ENCODE measurements around the gene RPRD1B. TPM values are rescaled to one million over a fixed set of nuclear protein-coding genes. Genes with fewer than 3 reads are reported as not detected.
A peak's percentile ranks its signal among the peaks of the same experiment; 100 is the strongest.

Gene RPRD1B
- total and polyA plus RNA-seq, 2 of the 13 experiments (the other 11 are each of a cell fraction or from before 2014, with no cell fraction given) = 31.1 to 41.5 TPM

DNA sequence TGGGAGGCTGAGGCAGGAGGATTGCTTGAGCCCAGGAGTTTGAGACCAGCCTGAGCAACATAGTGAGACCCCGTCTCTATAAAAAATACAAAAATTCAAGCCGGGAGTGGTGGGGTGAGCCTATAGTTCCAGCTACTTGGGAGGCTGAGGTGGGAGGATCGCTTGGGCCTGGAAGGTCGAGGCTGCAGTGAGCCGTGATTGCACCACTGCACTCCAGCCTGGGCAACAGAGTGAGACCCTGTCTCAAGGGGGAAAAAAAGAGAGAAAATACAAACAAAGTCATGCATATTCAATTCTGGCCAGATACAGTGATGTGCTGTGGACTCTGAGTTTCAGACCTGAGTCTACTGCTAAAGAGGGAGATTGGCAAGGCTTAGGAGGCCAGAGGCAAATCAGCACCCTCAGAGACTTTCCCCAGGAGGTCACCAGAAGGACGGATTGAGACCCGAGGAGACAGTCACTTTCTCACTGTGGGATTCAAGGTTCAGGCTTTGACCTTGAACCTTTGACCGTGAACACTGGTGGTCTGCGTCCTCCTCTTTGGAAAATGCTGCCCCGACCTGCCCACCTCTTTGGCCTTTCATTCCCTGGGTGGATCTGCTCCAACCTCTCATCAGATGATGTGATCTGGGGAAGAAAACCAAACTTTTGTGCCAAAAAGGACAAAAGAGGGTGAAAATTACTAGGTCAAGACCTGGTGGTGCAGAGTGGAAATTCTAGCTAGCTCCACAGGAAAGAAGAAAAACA is 100.3 kb downstream of the RPRD1B start:
- no peaks in the 10 kb centered on the region for H4K20me1 ChIP-seq (ENCODE audit: insufficient read depth, low read length)
- H3K9ac ChIP-seq (ENCODE audit: insufficient read depth, low read depth, low read length) = peak overlapping the region; percentile 0; the same call in 1 of the 2 replicates
- H3K79me2 ChIP-seq (ENCODE audit: insufficient read depth, low read length) = no peaks in the 10 kb centered on the region
- H2AFZ ChIP-seq (ENCODE audit: low read length) = no peak overlapping the region
- ChIA-PET CTCF (ENCODE audit: low intra/inter-chr PET ratio, low total read pairs) (no interaction called here), POLR2A (interaction anchor here (1.2 to 2.3 kb wide), 3 partner anchors 8 to 10 kb away, joined by 4 to 15 read pairs (median 7); no protein-coding TSS in a partner anchor)
- H3K4me2 ChIP-seq (ENCODE audit: low read depth, low read length) = peak overlapping the region; percentile 54
- H3K27ac ChIP-seq (ENCODE audit: extremely low read length, insufficient read depth, low read length) = peak overlapping the region; percentile 30
- FAIRE-seq (no peak), ATAC-seq (peak; percentile 6; the same call in 1 of the 3 replicates), DNase-seq (ENCODE audit: low spot score) (no peak)
- H3K4me3 ChIP-seq (replicated peaks in 1 of 3; ENCODE audit: insufficient read depth in 1 of 3, low read depth in 2 of 3, low read length in 3 of 3) = no peak overlapping the region
- 68% methylated on average over 10 of the region's 10 CpGs for WGBS (ENCODE audit: low lambda C conversion rate)
- intact Hi-C loops (cut with micrococcal nuclease; ENCODE audit: unreplicated experiment) (no loop called here), in situ Hi-C loops (cut with HindIII; ENCODE audit: extremely low pct_ligation_motif_present, low pct_unique_long_range_greater_than_20kb) (no loop called here)
- H3K9me3 ChIP-seq (ENCODE audit: low read length) = no peaks in the 10 kb centered on the region
- no peaks in the 10 kb centered on the region; a peak in 1 of 5 replicates for H3K36me3 ChIP-seq (replicated peaks in 1 of 2; ENCODE audit: control insufficient read depth in 1 of 2, insufficient read depth in 2 of 2, low read length in 2 of 2)
- no peaks in the 10 kb centered on the region for H3K27me3 ChIP-seq (ENCODE audit: control insufficient read depth in 1 of 2, insufficient read depth in 2 of 2, low read length in 2 of 2)
- no TSS peak for BruUV-seq (replicated peaks)
- H3K4me1 ChIP-seq (ENCODE audit: insufficient read depth, low read length) = peaks cover 56% of the 10 kb centered on the region
- no peak for TF ChIP-seq BRCA1 (CRISPR knock-in tag; IDR thresholded peaks at IDR 0.05)
- TF ChIP-seq, protein P1, sequence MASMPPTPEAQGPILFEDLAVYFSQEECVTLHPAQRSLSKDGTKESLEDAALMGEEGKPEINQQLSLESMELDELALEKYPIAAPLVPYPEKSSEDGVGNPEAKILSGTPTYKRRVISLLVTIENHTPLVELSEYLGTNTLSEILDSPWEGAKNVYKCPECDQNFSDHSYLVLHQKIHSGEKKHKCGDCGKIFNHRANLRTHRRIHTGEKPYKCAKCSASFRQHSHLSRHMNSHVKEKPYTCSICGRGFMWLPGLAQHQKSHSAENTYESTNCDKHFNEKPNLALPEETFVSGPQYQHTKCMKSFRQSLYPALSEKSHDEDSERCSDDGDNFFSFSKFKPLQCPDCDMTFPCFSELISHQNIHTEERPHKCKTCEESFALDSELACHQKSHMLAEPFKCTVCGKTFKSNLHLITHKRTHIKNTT (CRISPR knock-in tag; IDR thresholded peaks at IDR 0.05) = no peak
- no peak for TF ChIP-seq KAT7 (CRISPR knock-in tag; IDR thresholded peaks at IDR 0.05; ENCODE audit: borderline replicate concordance)
- 0 out of 2 replicates have a peak, but pooled peaks have one; percentile 56 for TF ChIP-seq ETS1 (CRISPR knock-in tag; IDR thresholded peaks at IDR 0.05)
- TF ChIP-seq, protein P2, sequence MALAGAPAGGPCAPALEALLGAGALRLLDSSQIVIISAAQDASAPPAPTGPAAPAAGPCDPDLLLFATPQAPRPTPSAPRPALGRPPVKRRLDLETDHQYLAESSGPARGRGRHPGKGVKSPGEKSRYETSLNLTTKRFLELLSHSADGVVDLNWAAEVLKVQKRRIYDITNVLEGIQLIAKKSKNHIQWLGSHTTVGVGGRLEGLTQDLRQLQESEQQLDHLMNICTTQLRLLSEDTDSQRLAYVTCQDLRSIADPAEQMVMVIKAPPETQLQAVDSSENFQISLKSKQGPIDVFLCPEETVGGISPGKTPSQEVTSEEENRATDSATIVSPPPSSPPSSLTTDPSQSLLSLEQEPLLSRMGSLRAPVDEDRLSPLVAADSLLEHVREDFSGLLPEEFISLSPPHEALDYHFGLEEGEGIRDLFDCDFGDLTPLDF (CRISPR knock-in tag; IDR thresholded peaks at IDR 0.05) = no peak
- TF ChIP-seq CREM (IDR thresholded peaks at IDR 0.05) = no peak
- no peak for TF ChIP-seq CREM (CRISPR knock-in tag; IDR thresholded peaks at IDR 0.05)
- peak; percentile 48 for TF ChIP-seq RARA (CRISPR knock-in tag; IDR thresholded peaks at IDR 0.05)
- TF ChIP-seq MAX (IDR thresholded peaks at IDR 0.05) = no peak
- no peak for TF ChIP-seq ZNF562 (CRISPR knock-in tag; IDR thresholded peaks at IDR 0.05; ENCODE audit: borderline replicate concordance)
- TF ChIP-seq ZNF317 (CRISPR knock-in tag; IDR thresholded peaks at IDR 0.05) = no peak
- TF ChIP-seq MAFG (CRISPR knock-in tag; IDR thresholded peaks at IDR 0.05) = no peak
- TF ChIP-seq, protein P3, sequence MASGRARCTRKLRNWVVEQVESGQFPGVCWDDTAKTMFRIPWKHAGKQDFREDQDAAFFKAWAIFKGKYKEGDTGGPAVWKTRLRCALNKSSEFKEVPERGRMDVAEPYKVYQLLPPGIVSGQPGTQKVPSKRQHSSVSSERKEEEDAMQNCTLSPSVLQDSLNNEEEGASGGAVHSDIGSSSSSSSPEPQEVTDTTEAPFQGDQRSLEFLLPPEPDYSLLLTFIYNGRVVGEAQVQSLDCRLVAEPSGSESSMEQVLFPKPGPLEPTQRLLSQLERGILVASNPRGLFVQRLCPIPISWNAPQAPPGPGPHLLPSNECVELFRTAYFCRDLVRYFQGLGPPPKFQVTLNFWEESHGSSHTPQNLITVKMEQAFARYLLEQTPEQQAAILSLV (CRISPR knock-in tag; IDR thresholded peaks at IDR 0.05; ENCODE audit: borderline replicate concordance) = no peak
- no peak for TF ChIP-seq ZBTB20 (CRISPR knock-in tag; IDR thresholded peaks at IDR 0.05; ENCODE audit: borderline replicate concordance, low read depth)
- no peak for TF ChIP-seq ONECUT2 (CRISPR knock-in tag; IDR thresholded peaks at IDR 0.05)
- TF ChIP-seq SPEN (CRISPR knock-in tag; IDR thresholded peaks at IDR 0.05; ENCODE audit: low read depth) = no peak
- no peak for TF ChIP-seq FOXA1 (IDR thresholded peaks at IDR 0.05)
- TF ChIP-seq FOXA1 (CRISPR knock-in tag; IDR thresholded peaks at IDR 0.05) = no peak
- TF ChIP-seq SP140L (CRISPR knock-in tag; IDR thresholded peaks at IDR 0.05; ENCODE audit: borderline replicate concordance) = no peak
- no peak for TF ChIP-seq ZSCAN9 (CRISPR knock-in tag; IDR thresholded peaks at IDR 0.05; ENCODE audit: borderline replicate concordance)
- no peak for TF ChIP-seq SMAD1 (CRISPR knock-in tag; IDR thresholded peaks at IDR 0.05; ENCODE audit: borderline replicate concordance, low read depth)
